ENCODE measurements around the gene ZXDC. TPM values are rescaled to one million over a fixed set of nuclear protein-coding genes. Genes with fewer than 3 reads are reported as not detected.

ZXDC gene
- total RNA-seq, 4 donors from 2014 or later, result 22.7 to 47.0 (median 27.9) TPM

GRCh38 chr3:126519506-126520455, 44.1 kb upstream of the ZXDC start:
- no peak for TF ChIP-seq CTCF (IDR thresholded peaks at IDR 0.05)
- ATAC-seq (ENCODE audit: low FRiP score) (no peak), DNase-seq (ENCODE audit: low spot score) (no peak)

- no peak for DNase-seq (ENCODE audit: low spot score)
- no peak for ATAC-seq (ENCODE audit: low FRiP score)
- no peak for TF ChIP-seq CTCF (IDR thresholded peaks at IDR 0.05)
Measured at GRCh38 chr3:126518779-126519177, 43.1 kb upstream of the ZXDC start.

- ATAC-seq (ENCODE audit: low FRiP score) (no peak), DNase-seq (ENCODE audit: low spot score) (no peak)
- no peak for TF ChIP-seq CTCF (IDR thresholded peaks at IDR 0.05)
Measured at GRCh38 chr3:126517986-126518778, 42.5 kb upstream of the ZXDC start.

- ATAC-seq (ENCODE audit: low FRiP score) (no peak), DNase-seq (ENCODE audit: low spot score) (no peak)
- TF ChIP-seq CTCF (IDR thresholded peaks at IDR 0.05), result no peak
Measured at GRCh38 chr3:126517291-126517951, 41.7 kb upstream of the ZXDC start, which contains the start of gene UROC1. UROC1 (minus strand) TSS chr3:126517773; CDS start chr3:126517719, 54 bp downstream.

- no peak for DNase-seq (ENCODE audit: low spot score)
- ATAC-seq (ENCODE audit: low FRiP score), result no peak
- no peak for TF ChIP-seq CTCF (IDR thresholded peaks at IDR 0.05)
Measured at GRCh38 chr3:126516936-126517290, 41.2 kb upstream of the ZXDC start.

- ATAC-seq (ENCODE audit: low FRiP score) (no peak), DNase-seq (ENCODE audit: low spot score) (no peak)
- no peak for TF ChIP-seq CTCF (IDR thresholded peaks at IDR 0.05)
Measured at GRCh38 chr3:126516152-126516935, 40.7 kb upstream of the ZXDC start.

All from omental fat pad (tissue), 4 donors.